Urothelium cell line (cell line): ENCODE measurements around the gene MNT.

Experiments
- DNase-seq: peaks from one replicate; pipeline ENCODE4 v3.0.0; 2011; ENCODE audit warnings: low spot score, mixed read lengths
- FAIRE-seq: peaks from 2 replicates; lab custom pipeline; 2011; peaks lifted over from hg19 to GRCh38; lab: Jason Lieb, UNC

The MNT gene

DNA sequence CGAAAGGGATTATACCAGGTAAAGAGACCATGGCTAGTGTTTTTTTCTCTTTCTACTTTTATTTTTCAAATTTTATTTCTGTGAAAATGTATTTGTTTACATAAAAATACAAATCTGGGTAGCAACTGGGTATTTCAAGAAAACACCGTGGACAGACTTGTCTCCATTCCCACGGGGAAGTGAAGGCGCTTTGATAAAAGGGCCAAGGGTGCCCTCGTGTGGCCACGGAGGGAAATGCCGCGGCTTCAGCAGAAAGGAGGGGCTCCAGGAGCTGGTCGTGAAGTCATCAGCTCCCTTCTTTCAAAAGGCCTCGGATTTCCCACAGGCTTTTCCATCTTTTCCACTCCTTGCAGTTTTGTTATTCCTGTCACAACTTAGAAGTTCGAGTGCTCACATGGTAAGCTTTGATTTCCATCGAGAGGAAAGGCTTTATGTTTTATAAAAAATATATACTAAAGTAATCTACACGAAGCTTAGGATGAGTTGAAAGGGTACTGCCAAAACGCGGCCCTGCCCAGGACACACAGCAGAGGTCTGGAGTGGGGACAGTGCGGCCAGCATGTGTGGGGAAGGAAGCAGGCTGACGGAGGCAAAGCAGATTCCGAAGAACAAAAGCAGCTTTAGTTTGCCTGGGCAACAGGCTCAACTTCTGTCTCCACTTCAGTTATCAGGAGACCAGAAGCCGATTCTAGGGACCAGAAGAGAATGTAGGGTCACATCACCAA is 15.3 kb upstream of the MNT start:
- DNase-seq = peak; percentile 72
- FAIRE-seq = no peak

DNA sequence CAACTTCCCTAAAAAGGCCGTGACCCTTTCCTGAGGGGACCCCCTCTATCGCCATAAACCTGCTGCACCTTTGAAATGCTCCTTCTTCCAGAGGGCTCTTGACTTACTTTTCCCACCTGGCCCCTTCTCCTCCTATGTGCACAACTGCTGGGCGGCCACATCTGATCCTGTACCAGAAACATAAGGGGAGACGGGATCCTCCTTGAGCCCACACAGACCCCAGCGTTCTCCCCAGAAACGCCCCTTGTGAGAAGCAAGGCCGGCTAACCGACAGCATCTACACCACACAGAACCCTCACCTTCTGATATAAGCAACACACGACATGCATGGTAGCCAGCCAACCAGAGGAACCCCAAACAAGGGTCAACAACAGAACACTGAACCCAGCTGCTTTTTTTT is 14.2 kb upstream of the MNT start:
- no peak for FAIRE-seq
- DNase-seq = no peak

DNA sequence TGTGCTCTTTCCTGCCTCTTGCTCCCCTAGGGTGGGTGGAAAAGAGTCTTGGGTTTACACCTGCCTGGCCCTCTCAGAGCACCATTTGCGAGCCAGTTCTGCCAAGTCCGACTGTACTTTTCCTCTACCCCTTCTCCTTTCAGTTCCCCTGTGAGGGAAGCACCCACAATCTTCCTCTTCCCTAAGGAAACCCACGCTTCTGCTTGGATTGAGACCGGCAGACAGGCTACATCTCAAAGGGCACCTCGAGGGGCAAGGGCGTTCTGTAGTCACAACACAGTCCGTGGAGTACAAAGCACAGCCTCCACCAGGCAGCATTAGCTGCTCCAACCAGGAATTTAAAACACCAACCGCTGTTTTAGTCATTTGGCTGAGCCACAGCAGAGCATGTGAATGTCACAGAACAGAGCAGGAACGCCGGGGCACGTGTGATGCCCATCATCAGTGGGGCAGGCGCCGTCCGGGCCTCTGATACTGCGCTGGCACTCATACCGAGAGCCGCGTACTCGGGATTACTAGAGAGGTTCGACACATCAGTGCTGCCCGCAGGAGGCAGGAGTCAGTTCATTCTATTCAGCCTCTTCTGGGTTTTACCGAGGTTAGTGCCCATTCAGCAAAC is 13.7 kb upstream of the MNT start:
- no peak for DNase-seq
- no peak for FAIRE-seq

DNA sequence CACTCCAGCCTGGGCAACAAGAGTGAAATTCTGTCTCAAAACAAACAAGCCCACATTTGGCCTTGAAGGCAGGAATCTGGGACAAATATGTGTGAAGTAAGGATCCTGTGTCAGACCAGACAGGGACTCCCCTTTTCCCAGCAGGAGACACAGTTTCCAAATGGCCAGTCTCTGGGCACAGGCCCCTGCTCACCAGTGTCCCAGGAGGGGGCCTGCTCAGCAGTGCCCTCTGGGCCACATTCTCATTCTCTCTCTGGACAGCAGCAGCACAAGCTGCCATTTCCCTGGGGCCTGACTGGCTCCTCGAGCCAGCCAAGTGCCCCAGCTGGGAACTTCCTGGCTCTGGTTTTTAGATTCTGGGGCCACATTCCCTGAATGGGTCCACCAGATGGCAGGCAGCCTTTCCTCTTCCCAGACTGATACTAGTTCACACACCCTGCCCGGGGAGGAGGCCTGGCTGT is 11.7 kb upstream of the MNT start:
- FAIRE-seq (no peak), DNase-seq (no peak)

DNA sequence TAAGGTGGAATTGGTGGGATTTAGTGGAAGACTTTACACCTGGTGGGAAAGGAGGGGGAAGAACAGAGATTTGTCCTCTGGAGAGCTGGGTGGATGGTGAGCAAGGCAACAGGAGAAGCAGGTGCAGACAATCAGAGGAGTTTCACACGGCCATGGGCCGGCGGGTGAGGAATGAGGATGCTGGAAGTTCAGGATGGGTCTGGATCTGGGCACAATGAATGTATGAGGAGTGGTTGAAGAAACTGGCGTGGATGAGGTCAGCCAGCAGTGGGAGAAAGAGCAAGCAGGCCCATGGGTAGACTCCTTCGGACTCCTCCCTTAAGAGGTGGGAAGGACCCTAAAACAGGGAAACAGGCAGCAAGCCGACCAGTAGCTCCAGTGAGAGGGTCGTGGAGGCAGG is 10.1 kb upstream of the MNT start:
- no peak for DNase-seq
- no peak for FAIRE-seq

DNA sequence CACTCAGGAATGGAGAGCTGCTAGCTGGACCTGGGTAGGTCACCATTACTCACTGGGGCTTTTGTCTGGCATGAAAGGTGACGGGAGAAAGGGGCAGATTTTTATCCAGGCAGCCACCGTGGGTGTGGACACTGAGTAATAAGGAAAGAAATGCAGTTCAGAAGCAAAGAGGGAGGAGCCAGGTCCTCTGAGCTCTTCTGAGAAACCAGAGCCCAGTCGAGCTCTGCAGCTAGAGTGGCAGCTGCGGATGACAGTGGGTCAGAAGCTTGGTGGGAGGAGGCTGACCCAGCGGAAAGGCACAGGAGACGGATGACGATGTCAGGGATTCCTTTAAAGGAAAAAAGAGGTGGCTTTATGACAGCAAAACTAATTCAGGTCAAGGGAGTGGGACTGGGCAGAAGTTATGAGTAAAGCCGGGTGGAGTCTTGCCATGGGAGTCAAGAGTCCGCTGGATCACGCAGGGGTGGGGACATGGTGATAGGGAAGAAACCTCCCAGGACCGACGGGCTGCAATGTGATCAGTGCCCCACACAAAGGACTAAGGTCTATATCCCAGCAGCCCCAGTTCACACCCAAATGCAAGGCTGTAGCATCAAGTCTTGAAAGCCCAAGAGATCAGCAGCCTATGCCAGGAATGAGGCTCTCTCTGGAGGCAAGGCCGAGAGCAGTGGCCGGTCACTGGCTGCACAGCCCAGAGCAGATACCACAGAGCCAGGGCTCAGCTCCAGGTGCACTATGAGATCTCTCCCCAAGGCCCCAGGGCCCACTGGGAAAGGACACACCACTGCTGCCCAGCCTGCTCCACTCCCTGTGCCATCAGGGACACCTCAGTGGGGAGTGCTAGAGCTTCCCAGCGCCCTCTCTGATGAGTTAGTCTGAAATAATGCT is 6.3 kb upstream of the MNT start:
- FAIRE-seq = no peak
- peak; percentile 43 for DNase-seq

DNA sequence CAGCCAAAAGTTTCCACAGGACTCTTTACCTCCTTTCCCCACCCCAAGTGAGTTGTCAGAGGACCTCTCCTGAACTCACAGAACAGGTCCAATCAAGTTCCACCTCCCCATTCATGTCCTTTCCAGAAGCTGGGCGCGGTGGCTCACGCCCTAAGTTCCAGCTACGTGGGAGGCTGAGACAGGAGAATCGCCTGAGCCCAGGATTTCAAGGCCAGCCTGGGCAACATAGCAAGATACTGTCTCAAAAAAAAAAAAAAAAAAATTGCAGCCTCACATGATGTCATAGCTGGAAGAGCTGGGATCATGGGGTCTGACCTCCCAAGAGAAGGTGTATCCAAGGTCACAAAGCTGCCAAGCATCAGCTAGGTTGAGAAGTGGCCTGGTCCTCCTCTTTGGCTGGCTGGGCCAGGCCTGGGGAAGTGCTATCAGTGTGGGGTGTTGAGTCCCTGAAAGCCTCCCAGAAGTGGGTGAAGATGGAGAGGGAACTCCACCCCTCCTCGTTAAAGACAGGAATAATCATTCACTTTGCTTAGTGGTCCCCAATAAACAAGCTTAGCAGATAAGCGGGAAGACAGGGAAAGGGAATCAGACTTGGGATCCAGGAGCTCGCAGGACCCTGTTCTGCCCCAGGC is 5.5 kb upstream of the MNT start:
- DNase-seq (no peak), FAIRE-seq (no peak)

DNA sequence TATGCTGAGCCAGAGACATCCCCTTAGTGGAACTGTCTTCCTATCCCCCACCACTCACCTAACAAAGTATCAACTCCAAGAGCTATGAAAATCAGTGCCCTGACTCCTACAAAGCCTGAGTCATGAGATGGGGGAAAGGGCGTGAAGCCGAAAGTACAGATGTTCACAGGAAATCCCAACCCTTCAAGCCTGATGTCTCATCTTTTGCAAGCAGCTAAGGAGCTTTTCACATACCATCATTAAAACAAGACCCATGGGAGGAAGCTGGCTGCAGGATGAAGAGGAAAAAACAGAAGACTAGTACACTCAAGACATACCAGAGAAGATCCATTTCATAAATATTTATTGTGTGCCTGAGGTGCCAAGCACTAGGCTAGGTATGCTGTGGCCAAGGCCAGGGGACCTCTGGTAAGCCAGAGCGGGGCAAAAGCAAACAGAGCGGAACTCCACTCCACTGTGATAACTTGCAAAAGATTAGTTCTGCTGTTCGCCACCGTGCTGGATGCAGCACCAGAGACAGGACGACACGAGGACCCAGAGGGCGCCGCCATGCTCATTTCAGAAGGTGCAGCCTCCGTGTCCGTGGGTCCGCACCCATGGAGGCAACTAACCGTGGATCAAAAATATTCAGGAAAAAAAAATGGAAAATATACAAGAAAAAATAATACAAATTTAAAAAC is 4.5 kb upstream of the MNT start:
- FAIRE-seq = no peak
- DNase-seq = no peak

DNA sequence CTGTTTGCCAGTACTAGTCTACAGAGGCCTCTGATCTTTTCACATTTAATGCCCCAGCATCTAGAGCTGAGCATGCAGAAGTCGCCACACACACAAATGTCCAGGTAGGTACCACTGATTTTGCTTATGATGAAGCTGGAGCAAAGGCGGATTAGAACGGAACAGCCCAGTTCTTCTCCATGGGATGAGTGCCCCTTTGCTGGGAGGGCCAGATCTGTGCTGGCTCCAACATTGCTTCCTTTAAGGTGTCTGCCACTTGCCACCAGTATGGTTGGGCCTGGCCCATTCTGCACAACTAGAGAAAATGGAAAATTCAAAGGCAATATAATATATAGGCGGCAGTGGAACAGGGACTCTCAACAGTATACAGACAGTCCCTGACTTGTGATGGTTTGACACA is 2.2 kb upstream of the MNT start:
- no peak for DNase-seq
- no peak for FAIRE-seq

DNA sequence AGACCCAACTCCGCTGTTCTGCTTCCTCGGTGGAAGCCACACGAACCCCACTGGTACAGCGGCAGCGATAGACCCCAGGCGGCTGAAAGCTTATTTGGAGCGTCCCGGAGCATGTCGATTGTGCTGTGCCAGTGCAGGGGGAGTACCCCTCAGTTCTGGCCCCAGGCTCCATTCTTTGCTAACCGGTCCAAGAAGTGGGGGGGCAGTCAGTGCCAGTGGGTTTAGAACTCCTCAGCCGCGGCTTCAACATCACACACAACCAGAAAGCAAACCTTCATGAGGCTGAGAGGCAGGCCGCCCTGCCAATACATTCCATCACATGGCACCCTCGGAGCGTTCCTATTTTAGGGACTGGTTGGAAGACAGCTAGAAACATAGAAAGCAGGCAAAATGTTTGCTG is 1.7 kb upstream of the MNT start:
- FAIRE-seq (no peak), DNase-seq (no peak)

DNA sequence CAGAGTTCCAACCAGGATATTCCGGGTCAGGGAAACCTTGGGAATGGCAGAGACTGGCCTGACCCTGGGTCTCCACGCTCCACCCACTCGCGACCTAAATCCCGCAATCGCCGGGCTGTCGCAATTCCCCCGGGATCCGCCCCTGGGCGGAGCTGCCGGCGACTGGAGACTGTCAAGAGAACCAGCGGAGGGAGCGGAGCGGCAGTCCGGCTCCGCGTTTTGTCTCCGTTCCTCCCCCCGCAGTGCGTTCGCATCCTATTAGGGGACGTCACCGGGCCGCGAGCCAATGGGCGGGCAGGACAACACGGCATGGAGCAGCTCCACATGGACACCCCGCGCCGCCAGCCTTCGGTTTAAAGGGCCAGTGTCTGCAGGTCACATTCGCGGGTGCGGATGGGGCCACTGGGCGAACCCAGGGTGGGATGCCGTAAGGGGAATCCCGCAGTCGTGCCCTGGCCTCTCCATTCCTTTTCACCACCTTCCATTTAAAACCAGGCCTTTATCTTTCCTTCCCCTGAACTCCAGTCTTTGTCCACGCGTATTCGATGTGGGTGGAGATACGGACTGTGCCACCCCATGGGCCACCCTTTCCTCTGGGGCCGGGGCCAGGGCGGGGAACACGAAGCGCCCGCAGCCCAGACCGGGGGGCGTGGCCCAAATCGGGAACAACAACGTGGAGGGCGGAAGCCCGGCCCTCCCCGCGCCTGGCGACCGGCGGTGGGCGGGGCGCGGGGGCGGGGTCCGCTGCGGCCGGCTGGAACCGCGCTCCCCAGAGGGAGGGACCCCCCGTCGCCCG is 764 bp upstream of the MNT start:
- peak; percentile 88 for FAIRE-seq
- peak; percentile 86 for DNase-seq

DNA sequence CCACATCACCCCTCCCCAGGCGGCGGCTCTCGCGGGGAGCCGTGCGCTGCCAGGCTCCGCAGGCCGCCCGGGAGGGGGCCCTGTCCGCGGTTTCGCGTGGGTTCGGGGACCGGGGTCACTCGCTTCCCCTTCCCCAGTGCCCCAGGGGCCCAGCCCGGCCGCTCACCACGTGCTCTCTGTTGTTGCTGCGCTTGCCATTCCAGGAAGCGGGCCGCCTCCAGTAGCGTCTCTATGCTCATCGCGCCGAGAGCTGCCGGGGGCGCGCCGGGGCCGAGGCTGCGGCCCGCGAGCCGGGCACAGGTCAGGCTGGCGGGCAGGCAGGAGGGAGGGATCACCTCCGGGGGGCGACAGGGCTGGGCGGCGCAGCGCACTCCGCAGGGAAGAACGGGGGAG is 390 bp downstream of the MNT start:
- no peak for DNase-seq
- FAIRE-seq = no peak

DNA sequence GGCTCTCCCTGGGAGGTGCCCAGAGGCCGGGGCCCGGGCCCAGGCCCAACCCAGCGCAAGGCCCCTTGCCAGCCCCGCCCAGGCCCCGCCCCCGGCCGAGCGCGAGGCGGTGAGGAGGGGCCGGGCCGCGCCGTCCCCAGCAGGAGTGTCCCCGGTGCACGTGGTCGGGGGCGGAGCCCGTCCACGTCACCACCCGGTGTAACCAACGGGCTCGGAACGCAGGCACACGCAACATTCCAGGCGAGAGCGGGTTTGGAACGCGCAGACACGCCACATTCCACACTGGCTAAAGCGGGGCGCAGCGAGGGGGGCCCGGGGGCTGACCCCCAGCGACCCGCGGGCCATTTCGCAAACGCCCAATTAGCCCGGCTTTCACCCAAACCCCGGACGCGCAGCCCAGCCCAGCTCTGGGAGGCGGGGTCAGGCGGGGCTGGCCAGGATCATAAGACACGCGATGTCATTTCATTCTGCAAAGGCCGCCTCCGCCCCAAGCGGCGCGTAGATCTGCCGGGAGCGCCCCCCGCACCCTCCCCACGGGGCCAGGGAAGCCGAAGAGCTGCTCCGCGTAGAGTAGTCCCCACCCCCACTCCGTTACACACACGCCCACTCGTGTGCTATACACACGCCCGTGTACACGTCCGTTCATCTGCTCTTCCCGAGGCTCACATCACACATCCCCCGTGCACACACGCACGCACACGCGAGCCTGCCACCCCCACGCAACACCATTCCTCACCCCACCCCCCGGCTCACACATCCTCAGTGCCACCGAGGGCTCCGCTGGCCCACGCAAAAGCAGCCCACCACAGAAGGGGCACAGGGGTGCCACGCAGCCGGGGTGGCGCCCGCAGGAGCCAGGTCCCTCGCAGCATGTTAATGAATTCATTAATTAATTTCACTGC is 1.0 kb downstream of the MNT start:
- DNase-seq (peak; percentile 91), FAIRE-seq (peak; percentile 96)

DNA sequence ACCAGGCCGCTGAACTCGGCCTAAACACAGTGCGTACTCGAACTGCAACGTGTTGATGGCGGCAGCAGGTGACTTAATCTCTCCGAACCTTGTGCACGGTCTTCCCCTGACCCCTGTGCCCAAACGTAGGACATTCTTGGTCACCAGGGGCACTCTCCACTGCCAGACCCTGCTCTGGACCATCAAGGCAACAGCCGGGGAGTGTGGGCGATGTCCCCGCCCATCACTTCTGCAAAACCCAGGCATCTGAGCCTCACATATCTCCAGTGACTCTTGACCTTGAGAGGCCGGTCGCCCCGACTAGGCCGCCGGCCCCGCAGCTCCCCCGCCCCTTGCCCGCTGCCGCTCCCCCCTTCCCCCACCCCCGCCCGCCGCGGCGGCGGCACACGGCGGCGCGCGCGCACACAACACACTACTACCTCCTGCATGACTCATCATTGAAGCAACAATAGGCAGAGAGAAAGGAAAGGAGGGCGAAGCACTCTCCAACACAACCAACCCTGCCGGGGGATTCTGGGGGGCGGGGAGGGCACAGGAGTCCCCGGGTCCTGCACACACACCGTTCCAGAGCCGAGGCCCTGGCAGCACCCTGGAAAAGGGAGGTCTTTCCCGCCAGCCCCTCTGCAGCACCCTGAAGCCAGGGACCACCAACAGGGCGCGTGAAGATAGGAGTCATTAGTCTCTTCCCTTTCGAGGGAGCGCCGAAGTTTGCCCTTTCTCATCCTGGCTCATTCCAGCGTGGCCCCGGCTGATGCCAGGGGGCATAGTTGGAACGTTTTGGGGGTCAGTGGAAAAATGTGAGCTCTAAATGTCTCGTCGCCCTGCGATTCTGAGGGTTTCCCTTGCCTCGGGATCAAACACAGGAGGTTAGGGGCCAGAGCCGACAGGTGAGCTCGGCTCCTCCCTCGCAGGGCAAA is 1.9 kb downstream of the MNT start:
- FAIRE-seq (no peak), DNase-seq (peak; percentile 58)

DNA sequence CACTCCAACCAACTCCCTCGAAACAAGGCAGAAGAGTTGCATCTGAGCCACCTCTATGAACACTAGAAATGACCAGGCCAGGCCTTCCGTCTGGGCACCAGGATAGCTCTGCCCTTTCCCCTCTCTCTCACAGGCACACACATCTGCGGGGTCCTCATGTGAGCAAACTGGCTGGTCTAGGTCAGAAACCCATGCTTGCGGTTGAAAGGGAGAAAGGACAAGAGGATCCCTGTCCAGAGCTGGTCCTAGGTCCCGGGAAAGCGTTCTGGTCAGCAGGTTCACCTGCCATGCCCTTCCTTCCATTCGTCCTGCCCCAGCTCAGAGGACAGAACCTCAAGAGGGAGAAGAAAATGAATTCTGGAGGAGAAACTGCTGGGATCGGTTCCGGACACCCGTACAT is 2.7 kb downstream of the MNT start:
- DNase-seq (no peak), FAIRE-seq (no peak)

DNA sequence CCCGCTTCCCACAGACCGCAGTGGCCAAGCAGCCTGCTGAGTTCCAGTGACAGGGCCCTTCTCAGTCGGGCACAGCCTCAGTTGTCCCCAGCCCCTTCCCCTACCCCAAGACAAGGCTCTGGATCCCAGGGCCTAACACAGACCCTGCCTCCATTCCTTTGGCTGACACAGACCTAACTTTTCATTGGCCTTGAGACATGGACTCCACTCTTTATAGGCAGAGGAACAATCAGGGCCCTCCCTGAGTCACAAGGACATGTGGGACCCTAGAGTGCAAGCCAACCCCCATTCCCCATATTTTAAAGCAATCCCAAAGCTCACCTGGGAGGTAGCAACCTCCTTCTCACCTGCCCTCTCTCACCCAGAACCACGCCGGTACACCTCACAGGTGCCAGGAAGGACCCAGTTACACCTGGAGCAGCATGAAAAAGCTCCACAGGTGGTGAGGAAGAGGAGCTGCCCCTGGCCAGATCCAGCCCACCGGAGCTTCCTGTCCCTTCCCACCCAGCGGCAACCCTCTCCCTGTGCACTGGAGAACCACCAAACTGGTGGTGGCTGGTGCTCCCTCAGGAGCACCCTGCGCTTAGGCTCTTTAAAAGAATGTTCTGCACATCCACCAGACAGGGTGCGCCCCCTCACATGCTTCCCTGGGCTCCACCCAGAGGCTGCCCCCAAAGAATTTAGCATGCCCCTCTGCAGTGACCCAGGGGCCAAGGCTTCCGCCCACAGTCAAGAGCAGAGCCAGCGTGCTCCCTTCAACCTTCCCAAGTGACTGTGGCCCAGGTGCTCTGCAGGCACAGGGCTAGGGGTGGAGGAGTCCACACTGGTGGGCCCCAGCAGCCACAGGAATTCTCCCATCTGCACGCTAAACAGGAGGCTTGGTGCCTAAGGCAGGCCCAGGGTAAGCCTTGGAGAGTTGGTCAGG is 3.4 kb downstream of the MNT start:
- DNase-seq (no peak), FAIRE-seq (no peak)
